ENCODE measurements around the gene ZPBP.

GRCh38 chr7:49976238-49976637 lies 116.8 kb downstream of the ZPBP start:
- TF ChIP-seq RAD21 (IDR thresholded peaks at IDR 0.05; ENCODE audit: low read depth) (no peak), EP300 (IDR thresholded peaks at IDR 0.05; ENCODE audit: borderline replicate concordance) (no peak), CREB1 (IDR thresholded peaks at IDR 0.05; ENCODE audit: low read depth) (no peak), MAX (IDR thresholded peaks at IDR 0.05) (no peak), TCF12 (IDR thresholded peaks at IDR 0.05; ENCODE audit: low read depth) (no peak), TAF1 (IDR thresholded peaks at IDR 0.05; ENCODE audit: low read depth) (no peak), REST (IDR thresholded peaks at IDR 0.05; ENCODE audit: low read depth) (no peak), YY1 (IDR thresholded peaks at IDR 0.05; ENCODE audit: low read depth) (no peak), TEAD4 (IDR thresholded peaks at IDR 0.05) (no peak), ZBTB7A (IDR thresholded peaks at IDR 0.05; ENCODE audit: low read depth) (no peak)
- TF ChIP-seq, protein P1, sequence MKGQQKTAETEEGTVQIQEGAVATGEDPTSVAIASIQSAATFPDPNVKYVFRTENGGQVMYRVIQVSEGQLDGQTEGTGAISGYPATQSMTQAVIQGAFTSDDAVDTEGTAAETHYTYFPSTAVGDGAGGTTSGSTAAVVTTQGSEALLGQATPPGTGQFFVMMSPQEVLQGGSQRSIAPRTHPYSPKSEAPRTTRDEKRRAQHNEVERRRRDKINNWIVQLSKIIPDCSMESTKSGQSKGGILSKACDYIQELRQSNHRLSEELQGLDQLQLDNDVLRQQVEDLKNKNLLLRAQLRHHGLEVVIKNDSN (IDR thresholded peaks at IDR 0.05), result no peak

Data from Ishikawa (cell line).